ENCODE data around the gene MAGEF1.

- TF ChIP-seq POLR2A (IDR thresholded peaks at IDR 0.05): no peak
- TF ChIP-seq CTCF (IDR thresholded peaks at IDR 0.05): no peak
These were observed 1.1 kb upstream of the MAGEF1 start for GRCh38 chr3:184713040-184713355.
